PC-9 (cell line): ENCODE results near the gene STMN3. TPM values are rescaled to one million over a fixed set of nuclear protein-coding genes. Genes with fewer than 3 reads are reported as not detected.
"Not testable (repeated sequence)": the region's sequence is repeated elsewhere in the genome, so short reads cannot be mapped to it uniquely, and the experiment has no call there.

Experiments used
- BruUV-seq: library from RNA; stranded (reverse); fragments of 400-500 nt; replicated peaks from 2 replicates; lab custom pipeline; 2021; lab: Mats Ljungman, UMichigan
- CTCF ChIA-PET: fragments of 300-600 bp; sonication (Branson Sonifier 250); formaldehyde crosslinking; loops from one replicate; lab custom pipeline; 2022; ENCODE audit warnings: antibody characterized with exemption; lab: Charles Lee
- POLR2A ChIA-PET: fragments of 300-600 bp; sonication (Branson Sonifier 250); formaldehyde crosslinking; loops from one replicate; lab custom pipeline; 2022; ENCODE audit warnings: antibody characterized with exemption; ENCODE audit not compliant: unreplicated experiment; lab: Charles Lee
- DNase-seq, 2 experiments: peaks; one replicate each; pipeline versions ENCODE4 v3.0.0 to v3.0.0-alpha.2; 2015 to 2022; ENCODE audit warnings: mixed read lengths in 1 of 2
- H2AFZ ChIP-seq: fragments of 200-600 bp; sonication (generic); 2 replicates; pipeline ENCODE4 v1.8.1; 2017; ENCODE audit warnings: antibody characterized with exemption
- H3F3A ChIP-seq: fragments of 200-600 bp; sonication (generic); 2 replicates; pipeline ENCODE4 v1.8.1; 2017; ENCODE audit warnings: antibody characterized with exemption, mild to moderate bottlenecking, low read depth; ENCODE audit not compliant: insufficient read depth
- H3K27ac ChIP-seq: fragments of 200-600 bp; sonication (generic); 2 replicates; pipeline ENCODE4 v1.6.1; 2016; ENCODE audit warnings: mixed run types
- H3K27me3 ChIP-seq: fragments of 200-600 bp; sonication (generic); 2 replicates; pipeline ENCODE4 v1.6.1; 2016; ENCODE audit warnings: low read depth, mixed run types; ENCODE audit not compliant: insufficient read depth
- H3K36me3 ChIP-seq: fragments of 200-600 bp; sonication (generic); 2 replicates; pipeline ENCODE4 v1.6.1; 2016; ENCODE audit warnings: low read depth, mixed run types
- H3K4me1 ChIP-seq: fragments of 200-600 bp; sonication (generic); replicated peaks from 2 replicates; pipeline ENCODE4 v1.6.1; 2016; ENCODE audit warnings: mixed run types; ENCODE audit not compliant: insufficient read depth
- H3K4me2 ChIP-seq: fragments of 200-600 bp; sonication (generic); 2 replicates; pipeline ENCODE4 v1.6.1; 2017; ENCODE audit warnings: mixed run types
- H3K4me3 ChIP-seq: fragments of 200-600 bp; sonication (generic); 2 replicates; pipeline ENCODE4 v1.6.1; 2016; ENCODE audit warnings: mixed run types
- H3K79me2 ChIP-seq: fragments of 200-600 bp; sonication (generic); 2 replicates; pipeline ENCODE4 v1.6.1; 2017; ENCODE audit warnings: low read depth, mixed run types
- H3K9me2 ChIP-seq: fragments of 200-600 bp; sonication (generic); 2 replicates; pipeline ENCODE4 v1.8.1; 2017; ENCODE audit warnings: mild to moderate bottlenecking; ENCODE audit not compliant: insufficient read depth
- H3K9me3 ChIP-seq: fragments of 200-600 bp; sonication (generic); 2 replicates; pipeline ENCODE4 v1.8.1; 2016; ENCODE audit warnings: low read depth; ENCODE audit not compliant: insufficient read depth
- H4K20me1 ChIP-seq: fragments of 200-600 bp; sonication (generic); 2 replicates; pipeline ENCODE4 v1.8.1; 2017; ENCODE audit not compliant: insufficient read depth
- EZH2 ChIP-seq: fragments of 200-600 bp; sonication (generic); IDR thresholded peaks from 2 replicates; pipeline ENCODE4 v1.8.0; 2017; ENCODE audit warnings: antibody characterized with exemption, low read depth
- intact Hi-C: fragments of 100-400 bp; cut with micrococcal nuclease; formaldehyde crosslinking; loops from one replicate; pipeline ENCODE4 v1.10.0; 2022; ENCODE audit not compliant: unreplicated experiment
- total RNA-seq: library from RNA; stranded (reverse); gene quantifications from 2 replicates; pipeline ENCODE4 v1.2.3, GENCODE V29; 2021
- TF ChIP-seq, protein P1 (sequence below): fragments of 200-600 bp; sonication (generic); conservative IDR thresholded peaks from 2 replicates; pipeline ENCODE4 v1.6.1; 2017; ENCODE audit warnings: mixed run types, antibody characterized with exemption, mild to moderate bottlenecking, moderate library complexity

The STMN3 gene
- total RNA-seq, 1 experiment from 2014 or later = 24.3 TPM

GRCh38 chr20:63602321-63602720 lies 50.9 kb downstream of the STMN3 start:
- CTCF ChIA-PET = no interaction called here
- H3K4me2 ChIP-seq = no peak overlapping the region
- DNase-seq = no peak
- BruUV-seq = no TSS peak
- H3K9me3 ChIP-seq = no peaks in the 10 kb centered on the region
- no peak overlapping the region for H3K27ac ChIP-seq
- no peaks in the 10 kb centered on the region for H4K20me1 ChIP-seq
- peaks cover 9% of the 10 kb centered on the region; the same call in 1 of the 2 replicates for H3F3A ChIP-seq
- intact Hi-C loops = no loop called here
- no peak overlapping the region for H2AFZ ChIP-seq
- peaks cover 14% of the 10 kb centered on the region; the same call in 1 of the 2 replicates for H3K4me1 ChIP-seq
- no peaks in the 10 kb centered on the region for H3K9me2 ChIP-seq
- no peaks in the 10 kb centered on the region for H3K79me2 ChIP-seq
- H3K36me3 ChIP-seq = 0 out of 2 replicates have a peak, but pooled peaks cover 5% of the 10 kb centered on the region
- no peaks in the 10 kb centered on the region for H3K27me3 ChIP-seq
- POLR2A ChIA-PET = no interaction called here
- no peak for TF ChIP-seq EZH2
- TF ChIP-seq, protein P1, sequence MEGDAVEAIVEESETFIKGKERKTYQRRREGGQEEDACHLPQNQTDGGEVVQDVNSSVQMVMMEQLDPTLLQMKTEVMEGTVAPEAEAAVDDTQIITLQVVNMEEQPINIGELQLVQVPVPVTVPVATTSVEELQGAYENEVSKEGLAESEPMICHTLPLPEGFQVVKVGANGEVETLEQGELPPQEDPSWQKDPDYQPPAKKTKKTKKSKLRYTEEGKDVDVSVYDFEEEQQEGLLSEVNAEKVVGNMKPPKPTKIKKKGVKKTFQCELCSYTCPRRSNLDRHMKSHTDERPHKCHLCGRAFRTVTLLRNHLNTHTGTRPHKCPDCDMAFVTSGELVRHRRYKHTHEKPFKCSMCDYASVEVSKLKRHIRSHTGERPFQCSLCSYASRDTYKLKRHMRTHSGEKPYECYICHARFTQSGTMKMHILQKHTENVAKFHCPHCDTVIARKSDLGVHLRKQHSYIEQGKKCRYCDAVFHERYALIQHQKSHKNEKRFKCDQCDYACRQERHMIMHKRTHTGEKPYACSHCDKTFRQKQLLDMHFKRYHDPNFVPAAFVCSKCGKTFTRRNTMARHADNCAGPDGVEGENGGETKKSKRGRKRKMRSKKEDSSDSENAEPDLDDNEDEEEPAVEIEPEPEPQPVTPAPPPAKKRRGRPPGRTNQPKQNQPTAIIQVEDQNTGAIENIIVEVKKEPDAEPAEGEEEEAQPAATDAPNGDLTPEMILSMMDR = no peak
- H3K4me3 ChIP-seq = no peak overlapping the region

GRCh38 chr20:63601679-63602078 lies 51.5 kb downstream of the STMN3 start:
- H3K9me3 ChIP-seq, BruUV-seq, H4K20me1 ChIP-seq, H3K36me3 ChIP-seq, DNase-seq, POLR2A ChIA-PET, H3K4me3 ChIP-seq, intact Hi-C loops, H2AFZ ChIP-seq, H3K27me3 ChIP-seq, CTCF ChIA-PET, H3K79me2 ChIP-seq, H3F3A ChIP-seq, H3K27ac ChIP-seq, H3K4me2 ChIP-seq, H3K9me2 ChIP-seq: not testable (repeated sequence)
- peaks cover 14% of the 10 kb centered on the region; the same call in 1 of the 2 replicates for H3K4me1 ChIP-seq

GRCh38 chr20:63599396-63600050 lies 53.7 kb downstream of the STMN3 start:
- TF ChIP-seq EZH2 = no peak
- TF ChIP-seq, protein P1 = no peak
- Histone ChIP-seq H3K36me3 (0 out of 2 replicates have a peak, but pooled peaks cover 5% of the 10 kb centered on the region), H3K9me3 (no peaks in the 10 kb centered on the region), H3K4me3 (no peak overlapping the region), H3F3A (peaks cover 9% of the 10 kb centered on the region; the same call in 1 of the 2 replicates), H3K4me2 (no peak overlapping the region), H3K79me2 (no peaks in the 10 kb centered on the region), H3K4me1 (peaks cover 14% of the 10 kb centered on the region; the same call in 1 of the 2 replicates), H2AFZ (no peak overlapping the region), H3K27me3 (no peaks in the 10 kb centered on the region), H3K9me2 (no peaks in the 10 kb centered on the region), H3K27ac (no peak overlapping the region), H4K20me1 (no peaks in the 10 kb centered on the region)
- POLR2A ChIA-PET = no interaction called here
- no TSS peak for BruUV-seq
- no peak for DNase-seq
- intact Hi-C loops = no loop called here
- CTCF ChIA-PET = no interaction called here
